PC-3 (cell line): ENCODE data around the gene IPCEF1.

Experiments used
- EZH2phosphoT487 ChIP-seq: fragments of 300-600 bp; sonication (generic); IDR thresholded peaks from 2 replicates; pipeline ENCODE4 v1.6.1; 2018; ENCODE audit warnings: mild to moderate bottlenecking, antibody characterized with exemption, low read length, borderline replicate concordance
- TF ChIP-seq, protein P1 (sequence below): fragments of 300-600 bp; sonication (generic); conservative IDR thresholded peaks from 2 replicates; pipeline ENCODE4 v1.5.1; 2017; ENCODE audit warnings: antibody characterized with exemption, low read depth, mild to moderate bottlenecking, low read length

DNA sequence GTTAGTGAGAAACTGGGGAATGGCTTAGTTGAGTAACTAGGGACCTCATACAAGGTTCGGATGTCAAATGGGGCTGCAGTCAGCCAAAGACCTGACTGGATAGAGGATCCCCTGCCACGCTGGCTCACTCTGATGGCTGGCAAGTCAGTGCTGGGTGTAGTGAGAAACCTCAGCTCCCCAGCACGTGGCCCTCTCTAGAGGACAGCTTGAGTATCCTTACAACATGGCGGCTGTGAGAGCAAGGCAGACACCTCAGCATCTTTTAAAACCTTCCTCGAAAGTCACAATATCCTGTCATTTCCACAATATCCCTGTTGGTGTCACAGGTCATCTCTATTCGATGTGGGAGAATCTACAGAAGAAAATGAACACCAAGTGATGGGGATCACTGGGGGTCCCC is 26.7 kb upstream of the IPCEF1 start:
- TF ChIP-seq, protein P1, sequence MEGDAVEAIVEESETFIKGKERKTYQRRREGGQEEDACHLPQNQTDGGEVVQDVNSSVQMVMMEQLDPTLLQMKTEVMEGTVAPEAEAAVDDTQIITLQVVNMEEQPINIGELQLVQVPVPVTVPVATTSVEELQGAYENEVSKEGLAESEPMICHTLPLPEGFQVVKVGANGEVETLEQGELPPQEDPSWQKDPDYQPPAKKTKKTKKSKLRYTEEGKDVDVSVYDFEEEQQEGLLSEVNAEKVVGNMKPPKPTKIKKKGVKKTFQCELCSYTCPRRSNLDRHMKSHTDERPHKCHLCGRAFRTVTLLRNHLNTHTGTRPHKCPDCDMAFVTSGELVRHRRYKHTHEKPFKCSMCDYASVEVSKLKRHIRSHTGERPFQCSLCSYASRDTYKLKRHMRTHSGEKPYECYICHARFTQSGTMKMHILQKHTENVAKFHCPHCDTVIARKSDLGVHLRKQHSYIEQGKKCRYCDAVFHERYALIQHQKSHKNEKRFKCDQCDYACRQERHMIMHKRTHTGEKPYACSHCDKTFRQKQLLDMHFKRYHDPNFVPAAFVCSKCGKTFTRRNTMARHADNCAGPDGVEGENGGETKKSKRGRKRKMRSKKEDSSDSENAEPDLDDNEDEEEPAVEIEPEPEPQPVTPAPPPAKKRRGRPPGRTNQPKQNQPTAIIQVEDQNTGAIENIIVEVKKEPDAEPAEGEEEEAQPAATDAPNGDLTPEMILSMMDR: no peak
- TF ChIP-seq EZH2phosphoT487: no peak
